ENCODE data around the gene AKAP11. TPM values are rescaled to one million over a fixed set of nuclear protein-coding genes. Genes with fewer than 3 reads are reported as not detected.

The AKAP11 gene
- total RNA-seq, 2 donors from 2014 or later = 20.8 to 36.1 TPM

DNA sequence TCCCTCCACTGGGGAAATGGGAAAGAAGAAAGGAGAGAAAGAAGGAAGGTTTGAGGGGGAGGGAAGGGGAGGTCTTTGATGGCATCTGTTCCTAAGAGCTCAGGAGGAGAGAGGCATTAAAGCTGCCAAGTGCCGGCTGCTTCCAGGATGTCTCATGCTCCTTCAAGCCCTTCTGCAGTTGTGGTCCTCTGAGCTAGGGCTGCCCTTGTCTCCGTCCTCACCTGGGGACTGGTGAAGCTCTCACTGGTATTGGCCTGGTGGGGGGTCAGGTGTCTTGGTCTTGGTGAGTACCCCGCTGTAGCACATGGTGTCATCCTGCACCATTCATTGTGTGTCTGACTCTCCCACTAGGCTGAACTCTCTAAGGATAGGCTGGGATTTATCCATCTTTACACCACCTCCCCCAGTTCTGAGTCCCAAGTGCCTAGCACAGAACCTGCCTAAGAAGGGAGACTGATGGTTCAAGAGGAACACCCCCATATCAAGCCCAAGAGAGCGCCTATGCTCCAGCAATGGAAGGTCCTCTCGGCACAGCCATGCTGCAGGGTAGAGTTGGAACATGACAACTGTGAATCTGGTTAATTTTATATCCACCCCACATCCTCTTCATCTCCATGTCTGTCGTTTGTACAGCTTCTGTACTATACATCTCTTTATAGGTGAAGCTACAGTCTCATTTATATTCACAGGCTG, 83.7 kb downstream of the AKAP11 start:
- no peaks in the 10 kb centered on the region for H3K4me1 ChIP-seq (replicated peaks)
- no peaks in the 10 kb centered on the region for H3K36me3 ChIP-seq
- H3K27me3 ChIP-seq (replicated peaks; ENCODE audit: insufficient read depth) = no peaks in the 10 kb centered on the region
- H3K9me3 ChIP-seq = no peaks in the 10 kb centered on the region
- no peak overlapping the region for H3K4me3 ChIP-seq
- intact Hi-C loops (cut with DNase I) = no loop called here
- no peak overlapping the region for H3K27ac ChIP-seq
- no peak for TF ChIP-seq POLR2A (IDR thresholded peaks at IDR 0.05)
- no peak for TF ChIP-seq POLR2AphosphoS5 (IDR thresholded peaks at IDR 0.05)
- TF ChIP-seq, protein P1, sequence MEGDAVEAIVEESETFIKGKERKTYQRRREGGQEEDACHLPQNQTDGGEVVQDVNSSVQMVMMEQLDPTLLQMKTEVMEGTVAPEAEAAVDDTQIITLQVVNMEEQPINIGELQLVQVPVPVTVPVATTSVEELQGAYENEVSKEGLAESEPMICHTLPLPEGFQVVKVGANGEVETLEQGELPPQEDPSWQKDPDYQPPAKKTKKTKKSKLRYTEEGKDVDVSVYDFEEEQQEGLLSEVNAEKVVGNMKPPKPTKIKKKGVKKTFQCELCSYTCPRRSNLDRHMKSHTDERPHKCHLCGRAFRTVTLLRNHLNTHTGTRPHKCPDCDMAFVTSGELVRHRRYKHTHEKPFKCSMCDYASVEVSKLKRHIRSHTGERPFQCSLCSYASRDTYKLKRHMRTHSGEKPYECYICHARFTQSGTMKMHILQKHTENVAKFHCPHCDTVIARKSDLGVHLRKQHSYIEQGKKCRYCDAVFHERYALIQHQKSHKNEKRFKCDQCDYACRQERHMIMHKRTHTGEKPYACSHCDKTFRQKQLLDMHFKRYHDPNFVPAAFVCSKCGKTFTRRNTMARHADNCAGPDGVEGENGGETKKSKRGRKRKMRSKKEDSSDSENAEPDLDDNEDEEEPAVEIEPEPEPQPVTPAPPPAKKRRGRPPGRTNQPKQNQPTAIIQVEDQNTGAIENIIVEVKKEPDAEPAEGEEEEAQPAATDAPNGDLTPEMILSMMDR (IDR thresholded peaks at IDR 0.05) = no peak
- DNase-seq (ENCODE audit: low spot score) = no peak
- 91% methylated on average over 6 of the region's 6 CpGs for WGBS

DNA sequence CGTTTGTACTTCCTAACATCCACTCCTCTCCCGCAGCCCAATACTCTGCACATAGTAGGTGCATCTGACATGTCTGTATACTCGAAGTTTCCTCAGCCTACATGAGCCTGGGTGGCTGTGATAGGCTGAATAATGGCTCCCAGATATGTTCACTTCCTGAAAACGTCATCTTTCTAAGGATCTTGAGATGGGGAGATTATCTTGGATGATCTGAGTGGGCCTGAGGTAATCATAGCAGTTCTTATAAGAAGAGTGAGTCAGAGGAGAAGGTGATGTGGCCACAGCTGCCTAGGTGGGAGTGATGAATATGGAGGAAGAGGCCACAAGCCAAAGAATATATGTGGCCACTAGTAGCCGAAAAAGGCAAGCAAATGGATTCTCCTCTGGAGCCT, 84.2 kb downstream of the AKAP11 start:
- Histone ChIP-seq H3K27me3 (replicated peaks; ENCODE audit: insufficient read depth) (no peaks in the 10 kb centered on the region), H3K27ac (no peak overlapping the region), H3K4me1 (replicated peaks) (no peaks in the 10 kb centered on the region), H3K36me3 (no peaks in the 10 kb centered on the region), H3K9me3 (no peaks in the 10 kb centered on the region), H3K4me3 (no peak overlapping the region)
- no peak for DNase-seq (ENCODE audit: low spot score)
- TF ChIP-seq POLR2A (IDR thresholded peaks at IDR 0.05) (no peak), POLR2AphosphoS5 (IDR thresholded peaks at IDR 0.05) (no peak)
- TF ChIP-seq, protein P1 (IDR thresholded peaks at IDR 0.05) = no peak
- intact Hi-C loops (cut with DNase I) = no loop called here
- WGBS = 89% methylated on average over 5 of the region's 5 CpGs

DNA sequence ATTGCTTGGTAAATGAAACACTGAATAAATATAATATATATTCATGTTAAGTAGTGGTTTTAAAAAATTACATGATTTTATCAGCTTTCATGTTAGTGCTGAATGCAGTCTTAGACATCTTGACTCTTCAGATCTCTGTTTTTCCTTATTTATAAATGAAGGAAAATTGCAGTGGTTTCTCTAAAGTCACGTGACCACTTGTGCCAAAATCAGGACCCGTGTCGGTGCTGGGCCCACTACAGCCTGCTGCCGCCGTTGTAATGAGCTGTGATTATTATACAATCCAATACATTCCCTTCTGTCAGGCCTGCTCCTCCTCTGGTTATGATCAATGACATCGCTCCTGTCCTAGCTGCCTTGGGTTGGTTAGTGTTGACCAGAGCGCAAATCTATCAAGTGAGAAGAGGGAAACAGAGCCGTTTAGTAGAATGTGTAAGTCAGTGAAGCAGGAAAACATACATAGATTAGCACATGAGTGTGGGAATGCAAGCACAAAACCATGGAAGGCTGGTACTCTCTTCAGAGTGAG, 88.2 kb downstream of the AKAP11 start:
- WGBS = 83% methylated on average over 8 of the region's 8 CpGs

DNA sequence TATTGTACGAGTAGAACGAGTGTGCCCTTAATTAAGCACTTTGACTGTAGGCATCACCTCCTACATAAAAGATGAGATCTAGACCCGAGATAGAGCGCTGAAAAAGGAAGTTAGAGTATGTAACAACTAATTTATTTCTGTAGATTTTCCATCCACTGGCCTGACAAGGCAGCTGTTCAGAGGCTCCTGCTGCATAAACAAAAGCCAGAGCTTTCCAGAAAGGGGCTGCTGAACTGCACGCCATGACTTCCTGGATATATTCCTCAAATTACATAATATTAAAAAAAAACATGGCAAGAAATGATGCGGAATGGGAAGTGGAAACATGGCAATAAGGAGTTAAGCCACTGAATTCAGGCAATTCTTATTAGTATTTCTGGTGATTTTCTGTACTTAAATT, 89.7 kb downstream of the AKAP11 start:
- intact Hi-C loops (cut with DNase I) = no loop called here
- WGBS = 59% methylated on average over 6 of the region's 6 CpGs

More for the DNA sequence above, 88.2 kb downstream of the AKAP11 start:
- Histone ChIP-seq H3K4me1 (replicated peaks) (no peaks in the 10 kb centered on the region), H3K9me3 (no peaks in the 10 kb centered on the region), H3K27me3 (replicated peaks; ENCODE audit: insufficient read depth) (no peaks in the 10 kb centered on the region), H3K4me3 (no peak overlapping the region), H3K27ac (no peak overlapping the region), H3K36me3 (no peaks in the 10 kb centered on the region)
- intact Hi-C loops (cut with DNase I) = no loop called here
- no peak for TF ChIP-seq POLR2A (IDR thresholded peaks at IDR 0.05)
- TF ChIP-seq, protein P1 (IDR thresholded peaks at IDR 0.05) = no peak
- no peak for TF ChIP-seq POLR2AphosphoS5 (IDR thresholded peaks at IDR 0.05)
- DNase-seq (ENCODE audit: low spot score) = no peak

More for the DNA sequence above, 89.7 kb downstream of the AKAP11 start:
- TF ChIP-seq POLR2AphosphoS5 (IDR thresholded peaks at IDR 0.05) = no peak
- no peak for TF ChIP-seq POLR2A (IDR thresholded peaks at IDR 0.05)
- TF ChIP-seq, protein P1 (IDR thresholded peaks at IDR 0.05) = no peak
- no peak overlapping the region for H3K4me3 ChIP-seq
- H3K4me1 ChIP-seq (replicated peaks) = no peaks in the 10 kb centered on the region
- no peaks in the 10 kb centered on the region for H3K36me3 ChIP-seq
- no peak overlapping the region for H3K27ac ChIP-seq
- DNase-seq (ENCODE audit: low spot score) = no peak
- H3K9me3 ChIP-seq = no peaks in the 10 kb centered on the region
- no peaks in the 10 kb centered on the region for H3K27me3 ChIP-seq (replicated peaks; ENCODE audit: insufficient read depth)
